ENCODE data around the gene MAFG. TPM values are rescaled to one million over a fixed set of nuclear protein-coding genes. Genes with fewer than 3 reads are reported as not detected.

The MAFG gene
- total RNA-seq, 1 experiment from 2014 or later, result 22.9 TPM

GRCh38 chr17:81952792-81953228 is 25.3 kb upstream of the MAFG start:
- H4K20me1 ChIP-seq (ENCODE audit: low read length), result no peaks in the 10 kb centered on the region
- H3K27me3 ChIP-seq (ENCODE audit: low read length), result no peaks in the 10 kb centered on the region
- ChIA-PET POLR2A (ENCODE audit: unreplicated experiment) (no interaction called here), CTCF (no interaction called here)
- H3K4me2 ChIP-seq (ENCODE audit: low read length), result no peak overlapping the region
- no peak overlapping the region for H3K9ac ChIP-seq (ENCODE audit: low read length)
- H3K9me2 ChIP-seq (replicated peaks; ENCODE audit: low read length), result no peaks in the 10 kb centered on the region
- DNase-seq, result no peak
- no peaks in the 10 kb centered on the region for H3F3A ChIP-seq (ENCODE audit: low read length, unreplicated experiment)
- ATAC-seq, result no peak
- no TSS peak for BruUV-seq (replicated peaks)
- H3K79me2 ChIP-seq (ENCODE audit: low read length), result no peaks in the 10 kb centered on the region
- H3K27ac ChIP-seq (ENCODE audit: low read length), result no peak overlapping the region
- H2AFZ ChIP-seq (ENCODE audit: low read length), result no peak overlapping the region
- H3K4me1 ChIP-seq (ENCODE audit: insufficient read depth, low read length), result no peaks in the 10 kb centered on the region
- no peaks in the 10 kb centered on the region for H3K36me3 ChIP-seq (ENCODE audit: low read depth, low read length)
- H3K4me3 ChIP-seq (ENCODE audit: low read length), result no peak overlapping the region
- intact Hi-C loops (cut with micrococcal nuclease), result no loop called here
- H3K9me3 ChIP-seq (ENCODE audit: low read length), result no peaks in the 10 kb centered on the region
- no peak for TF ChIP-seq EZH2phosphoT487 (IDR thresholded peaks at IDR 0.05; ENCODE audit: borderline replicate concordance, low read length)
- TF ChIP-seq EZH2 (IDR thresholded peaks at IDR 0.05; ENCODE audit: low read length, unreplicated experiment), result no peak
- TF ChIP-seq, protein P1, sequence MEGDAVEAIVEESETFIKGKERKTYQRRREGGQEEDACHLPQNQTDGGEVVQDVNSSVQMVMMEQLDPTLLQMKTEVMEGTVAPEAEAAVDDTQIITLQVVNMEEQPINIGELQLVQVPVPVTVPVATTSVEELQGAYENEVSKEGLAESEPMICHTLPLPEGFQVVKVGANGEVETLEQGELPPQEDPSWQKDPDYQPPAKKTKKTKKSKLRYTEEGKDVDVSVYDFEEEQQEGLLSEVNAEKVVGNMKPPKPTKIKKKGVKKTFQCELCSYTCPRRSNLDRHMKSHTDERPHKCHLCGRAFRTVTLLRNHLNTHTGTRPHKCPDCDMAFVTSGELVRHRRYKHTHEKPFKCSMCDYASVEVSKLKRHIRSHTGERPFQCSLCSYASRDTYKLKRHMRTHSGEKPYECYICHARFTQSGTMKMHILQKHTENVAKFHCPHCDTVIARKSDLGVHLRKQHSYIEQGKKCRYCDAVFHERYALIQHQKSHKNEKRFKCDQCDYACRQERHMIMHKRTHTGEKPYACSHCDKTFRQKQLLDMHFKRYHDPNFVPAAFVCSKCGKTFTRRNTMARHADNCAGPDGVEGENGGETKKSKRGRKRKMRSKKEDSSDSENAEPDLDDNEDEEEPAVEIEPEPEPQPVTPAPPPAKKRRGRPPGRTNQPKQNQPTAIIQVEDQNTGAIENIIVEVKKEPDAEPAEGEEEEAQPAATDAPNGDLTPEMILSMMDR (conservative IDR thresholded peaks at IDR 0.05; ENCODE audit: low read depth, low read length), result no peak

- Histone ChIP-seq H3K79me2 (ENCODE audit: low read length) (no peaks in the 10 kb centered on the region), H3K4me2 (ENCODE audit: low read length) (no peak overlapping the region), H3K4me3 (ENCODE audit: low read length) (no peak overlapping the region), H3F3A (ENCODE audit: low read length, unreplicated experiment) (no peaks in the 10 kb centered on the region), H3K9me3 (ENCODE audit: low read length) (no peaks in the 10 kb centered on the region), H2AFZ (ENCODE audit: low read length) (no peak overlapping the region), H3K27ac (ENCODE audit: low read length) (no peak overlapping the region), H3K4me1 (ENCODE audit: insufficient read depth, low read length) (no peaks in the 10 kb centered on the region), H3K36me3 (ENCODE audit: low read depth, low read length) (no peaks in the 10 kb centered on the region), H3K9me2 (replicated peaks; ENCODE audit: low read length) (no peaks in the 10 kb centered on the region), H3K9ac (ENCODE audit: low read length) (no peak overlapping the region), H4K20me1 (ENCODE audit: low read length) (no peaks in the 10 kb centered on the region), H3K27me3 (ENCODE audit: low read length) (no peaks in the 10 kb centered on the region)
- no peak for DNase-seq
- no peak for ATAC-seq
- POLR2A ChIA-PET (ENCODE audit: unreplicated experiment), result no interaction called here
- CTCF ChIA-PET, result no interaction called here
- TF ChIP-seq EZH2phosphoT487 (IDR thresholded peaks at IDR 0.05; ENCODE audit: borderline replicate concordance, low read length), result no peak
- no peak for TF ChIP-seq EZH2 (IDR thresholded peaks at IDR 0.05; ENCODE audit: low read length, unreplicated experiment)
- TF ChIP-seq, protein P1 (conservative IDR thresholded peaks at IDR 0.05; ENCODE audit: low read depth, low read length), result no peak
- intact Hi-C loops (cut with micrococcal nuclease), result no loop called here
- BruUV-seq (replicated peaks), result no TSS peak
Measured at GRCh38 chr17:81951785-81952684, 24.5 kb upstream of the MAFG start.

GRCh38 chr17:81950501-81950900 is 23.0 kb upstream of the MAFG start:
- no peaks in the 10 kb centered on the region for H3K36me3 ChIP-seq (ENCODE audit: low read depth, low read length)
- no peaks in the 10 kb centered on the region for H3K27me3 ChIP-seq (ENCODE audit: low read length)
- no peaks in the 10 kb centered on the region for H3K79me2 ChIP-seq (ENCODE audit: low read length)
- no peaks in the 10 kb centered on the region for H3K9me3 ChIP-seq (ENCODE audit: low read length)
- TF ChIP-seq EZH2 (IDR thresholded peaks at IDR 0.05; ENCODE audit: low read length, unreplicated experiment) (no peak), EZH2phosphoT487 (IDR thresholded peaks at IDR 0.05; ENCODE audit: borderline replicate concordance, low read length) (no peak)
- TF ChIP-seq, protein P1 (conservative IDR thresholded peaks at IDR 0.05; ENCODE audit: low read depth, low read length), result no peak
- no peaks in the 10 kb centered on the region for H3K9me2 ChIP-seq (replicated peaks; ENCODE audit: low read length)
- ATAC-seq (no peak), DNase-seq (no peak)
- H2AFZ ChIP-seq (ENCODE audit: low read length), result no peak overlapping the region
- no peaks in the 10 kb centered on the region for H3K4me1 ChIP-seq (ENCODE audit: insufficient read depth, low read length)
- H4K20me1 ChIP-seq (ENCODE audit: low read length), result no peaks in the 10 kb centered on the region
- no peak overlapping the region for H3K27ac ChIP-seq (ENCODE audit: low read length)
- no peak overlapping the region for H3K4me2 ChIP-seq (ENCODE audit: low read length)
- ChIA-PET CTCF (no interaction called here), POLR2A (ENCODE audit: unreplicated experiment) (interaction anchor here (0.6 kb wide), 1 partner anchor 215 kb away, joined by 10 read pairs; no protein-coding TSS in a partner anchor)
- intact Hi-C loops (cut with micrococcal nuclease), result no loop called here
- no TSS peak for BruUV-seq (replicated peaks)
- H3K4me3 ChIP-seq (ENCODE audit: low read length), result no peak overlapping the region
- H3K9ac ChIP-seq (ENCODE audit: low read length), result no peak overlapping the region
- H3F3A ChIP-seq (ENCODE audit: low read length, unreplicated experiment), result no peaks in the 10 kb centered on the region
